ENCODE results near the gene B4GALT5.
"Not testable (repeated sequence)": the region's sequence is repeated elsewhere in the genome, so short reads cannot be mapped to it uniquely, and the experiment has no call there.

B4GALT5 gene

DNA sequence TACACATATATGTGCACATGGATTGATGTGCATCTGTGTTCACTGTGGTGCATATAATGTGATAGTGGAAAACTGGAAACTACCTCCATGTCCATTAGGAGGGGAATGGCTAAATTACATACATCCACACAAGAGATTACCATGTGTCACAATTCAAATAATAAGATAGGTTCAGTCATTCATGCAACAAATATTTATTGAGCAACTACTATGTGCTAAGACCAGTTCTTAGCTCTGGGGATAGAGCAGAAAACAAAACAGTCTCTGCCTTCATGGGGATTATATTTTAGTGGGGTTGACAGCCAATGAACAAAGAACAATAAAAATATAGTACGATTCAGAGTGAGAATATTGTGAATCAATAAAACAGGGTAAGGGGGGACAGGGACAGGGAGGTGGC is 84.1 kb downstream of the B4GALT5 start:
- TF ChIP-seq, protein P1, sequence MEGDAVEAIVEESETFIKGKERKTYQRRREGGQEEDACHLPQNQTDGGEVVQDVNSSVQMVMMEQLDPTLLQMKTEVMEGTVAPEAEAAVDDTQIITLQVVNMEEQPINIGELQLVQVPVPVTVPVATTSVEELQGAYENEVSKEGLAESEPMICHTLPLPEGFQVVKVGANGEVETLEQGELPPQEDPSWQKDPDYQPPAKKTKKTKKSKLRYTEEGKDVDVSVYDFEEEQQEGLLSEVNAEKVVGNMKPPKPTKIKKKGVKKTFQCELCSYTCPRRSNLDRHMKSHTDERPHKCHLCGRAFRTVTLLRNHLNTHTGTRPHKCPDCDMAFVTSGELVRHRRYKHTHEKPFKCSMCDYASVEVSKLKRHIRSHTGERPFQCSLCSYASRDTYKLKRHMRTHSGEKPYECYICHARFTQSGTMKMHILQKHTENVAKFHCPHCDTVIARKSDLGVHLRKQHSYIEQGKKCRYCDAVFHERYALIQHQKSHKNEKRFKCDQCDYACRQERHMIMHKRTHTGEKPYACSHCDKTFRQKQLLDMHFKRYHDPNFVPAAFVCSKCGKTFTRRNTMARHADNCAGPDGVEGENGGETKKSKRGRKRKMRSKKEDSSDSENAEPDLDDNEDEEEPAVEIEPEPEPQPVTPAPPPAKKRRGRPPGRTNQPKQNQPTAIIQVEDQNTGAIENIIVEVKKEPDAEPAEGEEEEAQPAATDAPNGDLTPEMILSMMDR (IDR thresholded peaks at IDR 0.05; ENCODE audit: extremely low read depth, missing control alignments): no peak

GRCh38 chr20:49628280-49628679 is 85.4 kb downstream of the B4GALT5 start:
- not testable (repeated sequence) for DNase-seq (ENCODE audit: low spot score)

More for the DNA sequence above, 84.1 kb downstream of the B4GALT5 start:
- DNase-seq (ENCODE audit: low spot score): no peak

DNA sequence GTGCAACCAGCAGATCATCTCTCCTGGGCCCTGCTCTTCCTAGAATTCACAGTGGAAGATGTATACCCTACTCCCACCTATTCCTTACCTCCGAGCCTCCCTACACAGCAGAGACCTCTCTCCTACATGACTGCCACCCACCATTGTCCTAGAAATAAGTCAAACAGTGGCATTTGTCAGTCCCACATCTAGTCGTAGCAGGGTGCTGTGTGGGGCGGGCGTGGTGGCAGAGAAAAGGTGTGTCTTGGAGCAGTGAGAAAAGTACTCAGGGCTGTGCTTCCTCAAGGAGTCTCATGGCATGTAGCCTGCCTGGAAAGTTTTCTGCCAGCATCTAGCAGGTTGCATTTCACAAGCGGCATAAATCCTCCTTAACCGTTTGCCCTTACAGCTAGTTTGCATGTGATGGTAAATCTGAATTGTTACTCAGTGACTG is 86.3 kb downstream of the B4GALT5 start:
- TF ChIP-seq, protein P1 (IDR thresholded peaks at IDR 0.05; ENCODE audit: extremely low read depth, missing control alignments): no peak

GRCh38 chr20:49624988-49625387 is 88.7 kb downstream of the B4GALT5 start:
- not testable (repeated sequence) for DNase-seq (ENCODE audit: low spot score)

More for the DNA sequence above, 86.3 kb downstream of the B4GALT5 start:
- DNase-seq (ENCODE audit: low spot score): no peak

GRCh38 chr20:49624317-49624716 is 89.4 kb downstream of the B4GALT5 start:
- DNase-seq (ENCODE audit: low spot score): no peak
- TF ChIP-seq, protein P1 (IDR thresholded peaks at IDR 0.05; ENCODE audit: extremely low read depth, missing control alignments): no peak

DNA sequence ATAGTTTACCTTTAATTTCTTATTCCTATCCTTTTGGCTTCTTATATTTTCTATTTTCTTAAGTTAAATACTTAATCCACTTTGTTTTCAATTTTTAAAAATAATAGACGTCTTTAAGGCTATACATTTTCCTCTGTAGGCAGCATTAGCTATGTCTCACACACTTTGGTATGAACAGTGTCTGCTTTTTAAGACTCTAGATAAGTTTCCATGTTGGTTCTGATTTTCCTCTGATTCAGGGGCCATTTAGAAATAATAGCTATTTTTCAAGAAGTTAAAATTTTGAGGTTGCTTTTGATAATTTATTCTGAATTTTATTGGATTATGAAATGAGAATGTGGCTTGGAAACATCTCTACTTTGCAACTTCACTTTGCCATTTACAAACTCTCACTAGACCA is 91.4 kb downstream of the B4GALT5 start:
- no peak for DNase-seq (ENCODE audit: low spot score)
- TF ChIP-seq, protein P1 (IDR thresholded peaks at IDR 0.05; ENCODE audit: extremely low read depth, missing control alignments): no peak

- DNase-seq (ENCODE audit: low spot score): peak; percentile 83
These were observed 93.1 kb downstream of the B4GALT5 start for GRCh38 chr20:49620364-49621240.

More at GRCh38 chr20:49620364-49621240, 93.1 kb downstream of the B4GALT5 start:
- TF ChIP-seq, protein P1 (IDR thresholded peaks at IDR 0.05; ENCODE audit: extremely low read depth, missing control alignments): no peak
